ENCODE results near the gene TUT7.

GRCh38 chr9:86280580-86280979, 73.6 kb downstream of the TUT7 start:
- TF ChIP-seq, protein P1, sequence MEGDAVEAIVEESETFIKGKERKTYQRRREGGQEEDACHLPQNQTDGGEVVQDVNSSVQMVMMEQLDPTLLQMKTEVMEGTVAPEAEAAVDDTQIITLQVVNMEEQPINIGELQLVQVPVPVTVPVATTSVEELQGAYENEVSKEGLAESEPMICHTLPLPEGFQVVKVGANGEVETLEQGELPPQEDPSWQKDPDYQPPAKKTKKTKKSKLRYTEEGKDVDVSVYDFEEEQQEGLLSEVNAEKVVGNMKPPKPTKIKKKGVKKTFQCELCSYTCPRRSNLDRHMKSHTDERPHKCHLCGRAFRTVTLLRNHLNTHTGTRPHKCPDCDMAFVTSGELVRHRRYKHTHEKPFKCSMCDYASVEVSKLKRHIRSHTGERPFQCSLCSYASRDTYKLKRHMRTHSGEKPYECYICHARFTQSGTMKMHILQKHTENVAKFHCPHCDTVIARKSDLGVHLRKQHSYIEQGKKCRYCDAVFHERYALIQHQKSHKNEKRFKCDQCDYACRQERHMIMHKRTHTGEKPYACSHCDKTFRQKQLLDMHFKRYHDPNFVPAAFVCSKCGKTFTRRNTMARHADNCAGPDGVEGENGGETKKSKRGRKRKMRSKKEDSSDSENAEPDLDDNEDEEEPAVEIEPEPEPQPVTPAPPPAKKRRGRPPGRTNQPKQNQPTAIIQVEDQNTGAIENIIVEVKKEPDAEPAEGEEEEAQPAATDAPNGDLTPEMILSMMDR (IDR thresholded peaks at IDR 0.05), result no peak
- no peak for TF ChIP-seq CREB1 (CRISPR knock-in tag; IDR thresholded peaks at IDR 0.05)
- TF ChIP-seq ZNF317 (CRISPR knock-in tag; IDR thresholded peaks at IDR 0.05; ENCODE audit: borderline replicate concordance, low read depth), result no peak
- no peak for TF ChIP-seq ATF1 (CRISPR knock-in tag; IDR thresholded peaks at IDR 0.05)
- TF ChIP-seq FOXP4 (CRISPR knock-in tag; IDR thresholded peaks at IDR 0.05), result no peak
- no peak for TF ChIP-seq ZNF219 (CRISPR knock-in tag; IDR thresholded peaks at IDR 0.05; ENCODE audit: borderline replicate concordance)
- TF ChIP-seq, protein P2, sequence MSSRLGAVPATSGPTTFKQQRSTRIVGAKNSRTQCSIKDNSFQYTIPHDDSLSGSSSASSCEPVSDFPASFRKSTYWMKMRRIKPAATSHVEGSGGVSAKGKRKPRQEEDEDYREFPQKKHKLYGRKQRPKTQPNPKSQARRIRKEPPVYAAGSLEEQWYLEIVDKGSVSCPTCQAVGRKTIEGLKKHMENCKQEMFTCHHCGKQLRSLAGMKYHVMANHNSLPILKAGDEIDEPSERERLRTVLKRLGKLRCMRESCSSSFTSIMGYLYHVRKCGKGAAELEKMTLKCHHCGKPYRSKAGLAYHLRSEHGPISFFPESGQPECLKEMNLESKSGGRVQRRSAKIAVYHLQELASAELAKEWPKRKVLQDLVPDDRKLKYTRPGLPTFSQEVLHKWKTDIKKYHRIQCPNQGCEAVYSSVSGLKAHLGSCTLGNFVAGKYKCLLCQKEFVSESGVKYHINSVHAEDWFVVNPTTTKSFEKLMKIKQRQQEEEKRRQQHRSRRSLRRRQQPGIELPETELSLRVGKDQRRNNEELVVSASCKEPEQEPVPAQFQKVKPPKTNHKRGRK (CRISPR knock-in tag; IDR thresholded peaks at IDR 0.05; ENCODE audit: borderline replicate concordance), result no peak
- no peak for TF ChIP-seq MLX (CRISPR knock-in tag; IDR thresholded peaks at IDR 0.05)
- no peak for TF ChIP-seq PREB (CRISPR knock-in tag; IDR thresholded peaks at IDR 0.05; ENCODE audit: borderline replicate concordance)
- TF ChIP-seq, protein P3, sequence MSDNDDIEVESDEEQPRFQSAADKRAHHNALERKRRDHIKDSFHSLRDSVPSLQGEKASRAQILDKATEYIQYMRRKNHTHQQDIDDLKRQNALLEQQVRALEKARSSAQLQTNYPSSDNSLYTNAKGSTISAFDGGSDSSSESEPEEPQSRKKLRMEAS (CRISPR knock-in tag; IDR thresholded peaks at IDR 0.05), result no peak
